GM18909 (cell line): ENCODE data around the gene ZMAT5.

Experiments
- ATAC-seq: cut with Tn5 transposase; IDR thresholded peaks from one replicate; pipeline ENCODE4 v1.9.1; 2021; ENCODE audit warnings: mild to moderate bottlenecking; ENCODE audit not compliant: unreplicated experiment, poor library complexity

The ZMAT5 gene

GRCh38 chr22:29787371-29787980 is 20.7 kb upstream of the ZMAT5 start:
- ATAC-seq = no peak

- no peak for ATAC-seq
Observed at GRCh38 chr22:29786031-29786430, 19.2 kb upstream of the ZMAT5 start.

- ATAC-seq = no peak
Observed at GRCh38 chr22:29784451-29785361, 17.9 kb upstream of the ZMAT5 start.

- ATAC-seq = no peak
Observed at GRCh38 chr22:29782061-29782845, 15.4 kb upstream of the ZMAT5 start.

- ATAC-seq = no peak
Observed at GRCh38 chr22:29780748-29781676, 14.2 kb upstream of the ZMAT5 start.

GRCh38 chr22:29780220-29780619 is 13.4 kb upstream of the ZMAT5 start:
- ATAC-seq = no peak

- no peak for ATAC-seq
Observed at GRCh38 chr22:29773233-29773632, 6.4 kb upstream of the ZMAT5 start.

GRCh38 chr22:29772170-29772641 is 5.4 kb upstream of the ZMAT5 start:
- ATAC-seq = no peak

- ATAC-seq = no peak
Observed at GRCh38 chr22:29769723-29770321, 3.0 kb upstream of the ZMAT5 start.

GRCh38 chr22:29768052-29768693 is 1.4 kb upstream of the ZMAT5 start:
- ATAC-seq = no peak

- peak; percentile 68 for ATAC-seq
Observed at GRCh38 chr22:29767171-29768051, 604 bp upstream of the ZMAT5 start, which contains the start of gene UQCR10. TSS of gene UQCR10 (plus strand) at chr22:29767369. CDS start at chr22:29767399, 30 bp downstream.

GRCh38 chr22:29765905-29766631 is 739 bp downstream of the ZMAT5 start:
- ATAC-seq = peak; percentile 31

GRCh38 chr22:29762263-29762662 is 4.5 kb downstream of the ZMAT5 start:
- no peak for ATAC-seq

GRCh38 chr22:29758959-29759358 is 7.8 kb downstream of the ZMAT5 start:
- no peak for ATAC-seq

- no peak for ATAC-seq
Observed at GRCh38 chr22:29758068-29758622, 8.7 kb downstream of the ZMAT5 start.

GRCh38 chr22:29757096-29757495 is 9.7 kb downstream of the ZMAT5 start:
- ATAC-seq = no peak

- no peak for ATAC-seq
Observed at GRCh38 chr22:29756341-29756740, 10.5 kb downstream of the ZMAT5 start.
